HG02763 (cell line): ENCODE data around the gene PTGIR.

Experiments
- ATAC-seq: cut with Tn5 transposase; IDR thresholded peaks from one replicate; pipeline ENCODE4 v1.9.1; 2021; ENCODE audit warnings: mild to moderate bottlenecking, moderate library complexity; ENCODE audit not compliant: unreplicated experiment

Gene PTGIR

DNA sequence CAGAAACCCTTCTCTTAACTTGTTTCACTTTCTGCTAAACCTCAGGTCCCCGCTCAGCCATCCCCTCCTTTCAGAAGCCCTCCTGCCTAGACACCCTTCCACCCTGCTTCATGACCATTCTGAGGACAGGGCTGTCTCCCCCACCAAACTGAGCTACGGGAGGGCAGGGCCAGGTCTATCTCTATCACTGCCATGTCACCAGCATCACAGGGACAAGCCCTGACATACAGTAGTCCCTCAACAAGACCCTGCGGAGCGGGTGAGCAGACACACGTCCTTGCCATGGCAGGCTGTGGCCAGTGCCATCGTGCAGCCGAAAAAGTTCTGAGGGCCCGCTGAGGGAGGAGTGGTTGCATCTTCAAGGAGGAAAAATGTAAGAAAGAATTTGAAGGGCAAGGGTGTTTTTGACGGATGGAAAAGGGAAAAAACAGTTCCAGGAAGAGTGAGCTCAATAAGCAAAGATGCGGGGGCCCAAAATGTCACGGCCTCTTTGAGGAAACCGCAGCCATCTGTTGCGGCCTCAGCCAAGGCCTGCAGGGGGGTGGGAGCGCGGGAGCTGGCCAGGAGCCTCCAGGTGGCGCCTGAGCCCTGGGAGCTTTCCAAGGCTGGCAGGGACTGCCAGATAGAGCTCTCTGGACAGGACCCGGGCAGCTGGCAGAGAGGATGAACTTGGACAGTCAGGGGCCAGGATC lies 8.1 kb downstream of the PTGIR start:
- ATAC-seq = no peak

DNA sequence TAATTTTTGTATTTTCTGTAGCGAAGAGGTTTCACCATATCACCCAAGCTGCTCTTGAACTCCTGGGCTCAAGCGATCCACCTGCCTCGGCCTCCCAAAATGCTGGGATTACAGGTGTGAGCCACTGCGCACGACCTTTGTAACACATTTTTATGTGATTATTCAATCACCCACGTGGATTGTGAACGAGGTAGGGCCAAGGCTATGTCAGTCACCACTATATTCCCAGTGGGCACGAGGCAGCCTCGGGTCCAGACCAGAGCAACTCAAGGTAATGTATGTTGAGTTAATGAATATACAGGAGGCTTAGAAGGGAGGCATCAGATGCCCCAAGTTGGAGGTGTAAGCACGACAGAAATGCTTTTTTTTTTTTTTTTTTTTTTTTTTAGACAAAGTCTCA lies 8.9 kb downstream of the PTGIR start:
- ATAC-seq = no peak

DNA sequence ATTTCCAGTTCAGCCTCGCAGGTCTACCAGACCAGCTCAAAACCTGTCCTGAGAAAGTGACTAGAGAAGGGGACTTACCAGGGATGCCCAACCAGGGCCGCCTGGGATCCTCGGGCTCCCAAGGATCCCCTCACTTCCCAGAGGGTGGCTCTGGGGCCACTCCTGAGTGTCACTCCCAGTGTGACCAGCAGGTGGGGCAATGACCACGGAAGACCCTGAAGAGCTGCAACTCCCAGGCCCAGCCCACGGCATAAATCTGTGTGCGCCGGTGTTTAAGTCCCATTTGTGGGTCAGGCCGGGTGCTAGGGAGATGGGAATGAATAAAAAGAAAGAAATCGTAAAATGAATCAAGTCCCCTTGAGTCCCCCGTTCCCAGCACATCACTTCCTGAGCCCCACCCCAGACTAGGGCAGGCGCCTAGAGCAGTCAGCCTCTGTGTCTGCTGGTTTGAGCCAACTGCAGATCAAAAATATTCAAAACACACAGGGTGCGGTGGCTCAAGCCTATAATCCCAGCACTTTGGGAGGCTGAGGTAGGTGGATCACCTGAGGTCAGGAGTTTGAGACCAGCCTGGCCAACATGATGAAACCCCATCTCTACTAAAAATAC lies 10.7 kb downstream of the PTGIR start:
- ATAC-seq = no peak

DNA sequence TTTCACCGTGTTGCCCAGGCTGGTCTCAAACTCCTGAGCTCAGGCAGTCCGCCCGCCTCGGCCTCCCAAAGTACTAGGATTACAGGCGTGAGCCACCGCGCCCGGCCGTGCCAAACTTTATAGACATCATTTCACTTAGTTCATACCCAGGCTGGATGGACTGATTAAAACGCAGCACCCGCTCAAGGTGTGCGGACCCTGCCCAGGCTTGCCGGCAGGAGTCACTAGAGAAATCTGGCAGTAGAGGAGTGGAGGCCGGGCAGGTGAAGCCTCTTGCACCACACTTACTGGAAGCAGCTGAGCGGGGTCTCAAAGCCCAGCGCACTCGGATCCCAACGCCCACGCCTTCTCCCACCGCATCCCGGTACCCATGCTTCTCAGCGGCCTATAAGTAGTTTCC lies 11.4 kb downstream of the PTGIR start:
- ATAC-seq = no peak

DNA sequence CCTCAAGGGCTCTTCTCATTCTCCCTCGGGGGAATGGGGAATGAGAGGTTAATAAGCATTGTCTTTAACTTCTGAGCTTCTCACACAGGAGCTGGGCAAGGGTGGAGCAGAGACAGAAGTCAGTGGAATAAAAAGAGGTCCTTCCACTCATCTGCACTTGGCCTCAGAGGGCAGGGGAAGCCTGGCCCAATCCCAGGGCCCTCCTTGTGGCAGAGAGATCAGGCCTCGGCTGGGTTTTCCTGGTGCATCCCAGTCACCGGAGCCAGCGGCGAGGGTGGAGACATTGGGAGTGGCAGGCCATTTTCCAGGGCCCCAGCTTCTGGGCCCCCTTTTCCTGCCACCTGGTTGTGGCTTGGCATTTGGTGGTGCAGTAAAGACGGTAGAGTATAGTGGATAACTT lies 13.1 kb downstream of the PTGIR start:
- ATAC-seq = no peak

DNA sequence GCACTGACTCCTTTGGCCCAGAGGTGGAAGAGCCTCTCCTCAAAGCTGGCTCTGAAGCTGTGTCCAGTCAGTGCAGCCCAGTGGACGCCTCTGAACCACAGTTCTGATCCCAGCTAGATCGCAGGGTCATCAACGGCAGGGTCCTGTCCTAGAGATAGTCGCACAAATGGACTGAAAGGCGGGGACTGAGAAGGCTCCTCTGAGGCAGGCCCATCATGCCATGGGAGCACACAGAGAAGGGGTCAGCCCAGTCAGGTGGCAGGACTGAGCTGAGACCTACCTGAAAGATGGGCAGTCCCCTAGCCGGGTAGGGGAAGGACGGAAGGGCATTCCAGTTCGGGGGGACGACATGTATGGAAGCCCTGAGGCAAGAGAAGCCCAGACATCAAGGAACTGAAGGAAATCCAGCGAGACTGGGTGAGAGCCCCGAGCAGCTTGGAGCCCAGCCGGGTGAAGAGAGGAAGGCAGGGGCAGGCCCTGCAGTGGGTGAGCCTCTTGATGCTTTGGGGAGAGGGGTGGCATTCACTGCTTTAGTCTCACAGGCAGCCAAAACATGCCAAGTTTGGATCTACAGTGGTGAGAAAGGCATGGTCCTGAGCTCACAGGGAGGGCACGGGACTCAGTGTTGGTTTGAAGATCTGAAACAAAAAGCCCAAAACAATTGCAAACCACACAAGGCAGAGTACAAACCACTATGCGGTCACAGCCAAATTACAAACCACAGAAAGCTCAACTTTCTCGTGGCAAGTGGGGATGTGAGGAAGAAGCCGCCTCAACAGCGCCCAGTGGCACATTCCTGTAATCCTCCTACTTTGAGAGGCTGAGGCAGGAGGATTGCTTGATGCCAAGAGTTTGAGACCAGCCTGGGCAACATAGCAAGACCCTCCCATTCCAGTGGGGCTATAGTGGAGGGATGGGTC lies 13.8 kb downstream of the PTGIR start:
- no peak for ATAC-seq

DNA sequence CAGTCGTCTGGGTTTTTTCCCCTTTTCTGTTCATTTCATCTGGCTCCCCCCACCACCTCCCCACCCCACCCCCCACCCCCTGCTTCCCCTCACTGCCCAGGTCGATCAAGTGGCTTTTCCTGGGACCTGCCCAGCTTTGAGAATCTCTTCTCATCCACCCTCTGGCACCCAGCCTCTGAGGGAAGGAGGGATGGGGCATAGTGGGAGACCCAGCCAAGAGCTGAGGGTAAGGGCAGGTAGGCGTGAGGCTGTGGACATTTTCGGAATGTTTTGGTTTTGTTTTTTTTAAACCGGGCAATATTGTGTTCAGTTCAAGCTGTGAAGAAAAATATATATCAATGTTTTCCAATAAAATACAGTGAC lies 14.5 kb downstream of the PTGIR start:
- ATAC-seq = no peak

DNA sequence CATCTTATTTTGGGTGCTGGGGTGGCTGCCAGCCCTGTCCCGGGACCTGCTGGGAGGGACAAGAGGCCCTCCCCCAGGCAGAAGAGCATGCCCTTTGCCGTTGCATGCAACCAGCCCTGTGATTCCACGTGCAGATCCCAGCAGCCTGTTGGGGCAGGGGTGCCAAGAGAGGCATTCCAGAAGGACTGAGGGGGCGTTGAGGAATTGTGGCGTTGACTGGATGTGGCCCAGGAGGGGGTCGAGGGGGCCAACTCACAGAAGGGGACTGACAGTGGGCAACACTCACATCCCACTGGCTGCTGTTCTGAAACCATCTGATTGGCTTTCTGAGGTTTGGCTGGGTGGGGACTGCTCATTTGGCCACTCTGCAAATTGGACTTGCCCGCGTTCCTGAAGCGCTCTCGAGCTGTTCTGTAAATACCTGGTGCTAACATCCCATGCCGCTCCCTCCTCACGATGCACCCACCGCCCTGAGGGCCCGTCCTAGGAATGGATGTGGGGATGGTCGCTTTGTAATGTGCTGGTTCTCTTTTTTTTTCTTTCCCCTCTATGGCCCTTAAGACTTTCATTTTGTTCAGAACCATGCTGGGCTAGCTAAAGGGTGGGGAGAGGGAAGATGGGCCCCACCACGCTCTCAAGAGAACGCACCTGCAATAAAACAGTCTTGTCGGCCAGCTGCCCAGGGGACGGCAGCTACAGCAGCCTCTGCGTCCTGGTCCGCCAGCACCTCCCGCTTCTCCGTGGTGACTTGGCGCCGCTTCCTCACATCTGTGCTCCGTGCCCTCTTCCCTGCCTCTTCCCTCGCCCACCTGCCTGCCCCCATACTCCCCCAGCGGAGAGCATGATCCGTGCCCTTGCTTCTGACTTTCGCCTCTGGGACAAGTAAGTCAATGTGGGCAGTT lies 15.1 kb downstream of the PTGIR start:
- no peak for ATAC-seq

DNA sequence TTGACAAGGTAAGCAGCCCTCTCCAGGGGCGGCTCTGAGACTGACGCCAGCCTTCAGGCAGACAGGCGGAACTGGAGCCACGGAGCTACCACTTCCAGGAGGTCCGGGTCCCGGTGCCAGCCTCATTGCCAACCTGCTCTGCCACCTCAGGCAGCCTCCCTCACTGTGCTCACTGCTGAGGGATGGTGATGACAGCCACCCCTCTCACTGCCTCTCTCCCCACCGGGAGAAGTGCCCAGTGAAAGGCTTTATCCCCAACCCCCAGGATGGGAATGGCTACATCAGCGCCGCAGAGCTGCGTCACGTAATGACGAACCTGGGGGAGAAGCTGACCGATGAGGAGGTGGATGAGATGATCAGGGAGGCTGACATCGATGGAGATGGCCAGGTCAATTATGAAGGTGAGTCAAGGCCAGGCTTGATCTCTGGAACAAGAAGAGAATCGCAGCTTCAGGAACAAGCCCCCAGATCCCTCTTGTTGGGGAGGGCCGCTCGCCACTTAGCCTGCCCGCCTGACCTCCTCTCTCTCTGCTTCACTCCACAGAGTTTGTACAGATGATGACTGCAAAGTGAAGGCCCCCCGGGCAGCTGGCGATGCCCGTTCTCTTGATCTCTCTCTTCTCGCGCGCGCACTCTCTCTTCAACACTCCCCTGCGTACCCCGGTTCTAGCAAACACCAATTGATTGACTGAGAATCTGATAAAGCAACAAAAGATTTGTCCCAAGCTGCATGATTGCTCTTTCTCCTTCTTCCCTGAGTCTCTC lies 16.1 kb downstream of the PTGIR start:
- ATAC-seq = no peak

DNA sequence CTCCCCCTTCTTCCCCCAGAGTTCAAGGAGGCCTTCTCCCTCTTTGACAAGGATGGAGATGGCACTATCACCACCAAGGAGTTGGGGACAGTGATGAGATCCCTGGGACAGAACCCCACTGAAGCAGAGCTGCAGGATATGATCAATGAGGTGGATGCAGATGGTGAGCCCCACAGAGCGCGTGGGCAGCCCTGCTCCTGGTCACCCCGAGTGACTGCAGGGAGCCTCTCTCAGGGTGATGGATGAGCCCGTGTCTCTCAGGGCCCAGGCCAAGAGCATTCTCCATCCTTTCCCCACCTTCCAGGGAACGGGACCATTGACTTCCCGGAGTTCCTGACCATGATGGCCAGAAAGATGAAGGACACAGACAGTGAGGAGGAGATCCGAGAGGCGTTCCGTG lies 16.7 kb downstream of the PTGIR start:
- no peak for ATAC-seq

DNA sequence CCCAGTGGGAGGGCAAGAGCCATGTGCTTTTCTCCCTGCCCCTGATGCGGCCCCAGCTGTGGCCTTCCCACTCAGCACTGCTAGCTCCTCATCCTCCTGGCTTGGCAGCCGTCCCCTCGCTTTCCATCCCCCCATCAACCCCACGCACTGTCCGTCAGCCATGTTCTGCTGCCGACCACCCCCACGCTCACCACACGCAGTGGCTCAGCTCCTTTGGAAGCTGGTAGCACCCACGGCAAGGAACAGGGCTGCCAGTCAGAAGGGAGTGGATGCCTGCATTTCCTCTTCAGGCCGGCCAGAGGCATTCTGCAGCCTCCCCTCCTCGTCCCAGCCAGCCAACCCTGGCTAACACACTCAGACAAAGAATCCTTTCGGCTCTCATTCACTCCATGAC lies 17.4 kb downstream of the PTGIR start:
- no peak for ATAC-seq

DNA sequence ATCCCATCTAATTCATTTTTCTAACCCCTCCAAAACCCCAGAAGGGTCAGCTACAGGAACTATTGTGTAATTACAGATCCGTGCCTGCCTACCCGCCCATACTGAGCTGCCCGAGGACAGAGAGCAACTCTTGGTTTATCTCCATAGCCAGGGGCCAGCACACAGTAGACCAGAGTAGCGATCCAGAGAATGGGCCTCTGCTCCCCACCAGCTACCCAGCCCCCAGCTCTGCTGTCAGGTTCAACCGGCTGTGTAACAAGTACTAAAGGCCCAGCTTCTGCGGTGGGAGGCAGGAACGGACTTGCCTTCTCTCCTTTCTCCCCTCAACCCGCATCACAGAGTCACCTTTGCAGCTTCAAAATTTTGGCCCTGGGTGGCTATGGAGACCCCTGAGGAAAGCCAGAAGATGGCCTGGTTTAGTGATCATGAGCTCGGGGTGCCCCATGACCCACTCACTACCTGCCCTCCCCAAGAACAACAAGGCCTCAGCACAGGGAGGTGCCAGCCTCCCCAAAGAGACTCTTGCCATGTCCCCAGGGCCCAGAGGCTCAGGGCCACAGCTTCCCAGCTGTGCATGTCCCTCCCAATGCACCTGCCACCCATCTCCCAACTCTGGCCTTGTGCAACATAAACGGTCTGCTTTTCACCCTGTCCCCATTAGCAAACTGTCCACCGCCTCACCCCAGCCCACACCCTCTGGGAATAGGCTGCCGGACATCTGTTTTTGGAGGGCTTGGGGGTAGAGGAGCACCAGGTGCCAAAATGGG lies 18.0 kb downstream of the PTGIR start:
- no peak for ATAC-seq

DNA sequence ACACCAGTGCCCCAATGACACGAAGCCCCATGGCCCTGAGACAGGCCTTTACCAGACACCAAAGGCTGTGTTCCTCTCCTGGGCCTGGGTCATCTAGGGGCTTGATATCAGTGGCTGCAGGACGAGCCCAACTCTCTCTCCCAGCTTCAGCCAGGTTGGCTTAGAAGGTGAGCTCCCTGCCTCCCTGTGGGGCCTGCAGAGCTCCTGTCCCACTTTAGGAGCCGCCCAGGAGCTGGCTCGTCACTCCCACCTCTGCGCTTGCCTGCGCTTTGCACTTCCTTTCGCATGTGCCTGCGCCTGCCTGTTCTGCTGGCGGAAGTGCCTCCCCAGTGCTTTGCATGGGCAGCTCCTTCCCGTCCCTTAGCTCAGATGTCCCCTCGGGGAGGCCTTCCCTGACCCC lies 18.9 kb downstream of the PTGIR start:
- no peak for ATAC-seq

DNA sequence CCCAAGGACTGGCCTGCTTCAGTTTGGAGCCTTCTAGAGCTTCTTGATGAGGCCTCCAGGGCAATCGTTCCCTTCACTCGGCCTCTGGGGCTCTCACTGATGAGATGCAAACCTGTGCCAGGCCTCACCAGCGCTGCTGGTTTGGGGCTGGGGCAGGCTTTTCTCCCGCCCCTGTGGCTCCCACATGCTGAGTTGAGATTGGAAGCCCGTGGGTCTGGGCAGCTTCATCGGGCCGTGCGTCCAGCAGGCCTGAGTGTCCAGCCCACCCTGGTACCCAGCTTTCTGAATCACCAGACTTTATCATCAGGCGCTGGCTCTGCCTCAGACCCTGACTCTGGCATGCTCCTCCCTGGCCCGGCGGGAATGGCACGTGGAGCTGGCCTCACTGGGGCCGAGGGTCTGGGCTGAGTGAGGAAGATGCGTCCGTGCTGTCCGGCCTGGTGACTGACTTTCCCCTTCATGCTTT lies 19.5 kb downstream of the PTGIR start:
- no peak for ATAC-seq

DNA sequence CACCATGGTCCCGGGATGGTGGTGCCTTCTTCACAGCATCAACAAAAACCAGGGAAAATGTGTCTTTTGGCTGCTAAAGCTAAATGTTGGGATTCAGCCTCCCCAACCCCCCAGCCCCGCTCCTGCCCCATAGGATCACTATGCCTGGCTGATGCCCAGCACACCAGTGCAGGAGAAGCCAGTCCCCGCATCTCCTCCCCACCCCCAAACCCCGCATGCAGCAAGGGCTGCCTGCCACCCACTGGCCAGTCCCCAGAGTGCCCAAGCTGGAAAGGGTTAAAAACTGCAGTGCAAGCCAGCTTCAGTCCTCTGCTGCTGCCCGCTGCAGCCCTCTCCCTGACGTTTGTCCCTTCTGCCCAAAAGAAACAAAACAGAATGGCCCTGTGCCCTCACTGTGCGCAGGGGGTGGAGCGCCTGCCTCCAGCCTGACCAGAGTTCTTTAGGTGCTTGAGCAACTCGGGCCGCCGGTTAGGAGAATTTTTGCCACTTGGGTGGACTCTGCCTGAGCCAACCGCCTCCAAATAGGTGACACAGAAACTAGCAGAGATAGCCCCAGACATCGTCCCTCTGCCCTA lies 20.0 kb downstream of the PTGIR start:
- no peak for ATAC-seq

DNA sequence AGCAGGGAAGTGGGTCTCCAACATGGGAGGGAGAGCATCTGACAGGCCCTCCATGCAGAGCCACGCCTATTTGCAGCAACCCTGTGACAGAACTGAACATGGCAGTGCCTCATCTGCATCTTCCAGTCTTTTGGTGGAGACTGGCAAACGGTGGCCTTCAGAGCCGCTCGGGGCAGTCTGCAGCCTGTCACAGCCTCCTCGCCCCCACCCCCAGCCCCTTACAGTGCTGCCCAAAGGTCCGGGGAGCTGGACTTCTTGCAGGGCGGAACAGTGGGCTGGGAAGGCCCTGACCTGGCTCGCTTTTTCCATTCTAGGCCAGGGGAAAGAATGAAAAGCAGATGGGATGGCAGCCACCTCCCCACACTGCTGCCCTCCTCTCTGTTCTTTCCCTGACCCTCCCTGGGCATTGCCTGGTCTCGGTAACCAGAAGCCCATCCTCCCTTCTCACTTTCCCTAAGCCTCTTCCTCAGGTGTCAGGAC lies 21.1 kb downstream of the PTGIR start:
- ATAC-seq = no peak

DNA sequence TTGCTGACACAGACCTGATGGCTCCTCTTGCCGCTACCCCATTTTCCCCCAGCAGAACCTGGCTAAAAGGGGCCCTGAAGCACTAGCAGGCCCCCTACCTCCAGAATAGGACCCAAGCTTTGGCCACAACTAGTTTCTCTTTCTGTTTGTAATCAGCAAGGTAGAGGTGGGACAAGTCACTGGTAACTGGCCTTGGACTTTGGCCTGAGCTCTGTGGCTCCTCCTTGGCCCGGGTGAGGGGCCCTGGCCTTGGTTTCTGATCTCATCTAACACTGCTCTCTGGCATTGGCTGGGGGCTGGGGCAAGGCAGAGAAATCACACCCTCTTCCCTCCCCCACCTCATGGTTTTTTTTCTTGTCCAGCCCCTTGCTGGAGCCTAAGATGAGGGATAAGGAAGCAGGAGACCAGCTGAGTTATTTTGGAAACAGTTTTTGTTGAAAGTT lies 21.7 kb downstream of the PTGIR start:
- no peak for ATAC-seq

DNA sequence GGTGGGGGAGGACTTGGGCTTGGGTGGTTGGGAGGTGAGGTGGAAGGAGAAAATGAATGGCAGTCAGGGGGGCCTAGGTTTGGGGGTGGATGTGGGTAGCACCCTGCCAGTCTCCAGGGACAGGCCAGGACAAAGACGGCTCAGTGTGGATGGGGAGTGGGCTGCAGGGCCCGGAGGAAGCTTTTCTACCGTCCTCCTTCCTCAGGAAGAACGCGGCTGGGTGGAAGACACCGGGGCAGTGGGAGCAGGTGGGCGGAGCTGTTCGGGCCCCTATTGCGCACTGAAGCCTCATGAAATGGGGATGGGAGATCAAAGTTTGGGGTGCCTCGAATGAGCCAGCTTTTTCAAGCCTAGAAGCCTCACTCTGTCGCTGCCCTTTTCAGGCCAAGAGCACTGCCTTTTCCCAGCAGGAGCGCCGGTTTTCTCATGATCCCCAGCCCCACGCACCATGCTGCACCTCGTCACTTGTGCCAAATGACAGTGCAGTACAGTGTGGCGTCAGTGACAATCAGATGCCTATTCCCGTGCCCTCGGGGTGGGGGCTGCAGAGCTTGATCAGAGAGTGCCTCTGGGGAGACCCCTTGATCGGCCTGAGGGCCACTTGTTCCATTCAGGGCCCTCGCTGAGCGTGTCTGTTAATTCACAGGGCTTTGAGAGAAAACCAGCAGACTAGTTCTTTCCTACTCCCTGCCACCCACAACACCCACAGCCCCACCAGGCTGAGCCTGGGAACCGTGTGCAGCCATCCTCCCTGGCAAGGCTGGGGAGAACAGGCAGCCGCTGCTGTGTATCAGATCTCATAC lies 22.3 kb downstream of the PTGIR start:
- ATAC-seq = no peak
